HG03103 (cell line): ENCODE results near the gene ARHGAP26.

Experiments used
- ATAC-seq: cut with Tn5 transposase; IDR thresholded peaks from one replicate; pipeline ENCODE4 v1.9.1; 2021; ENCODE audit warnings: low read depth; ENCODE audit not compliant: unreplicated experiment

ARHGAP26 gene

DNA sequence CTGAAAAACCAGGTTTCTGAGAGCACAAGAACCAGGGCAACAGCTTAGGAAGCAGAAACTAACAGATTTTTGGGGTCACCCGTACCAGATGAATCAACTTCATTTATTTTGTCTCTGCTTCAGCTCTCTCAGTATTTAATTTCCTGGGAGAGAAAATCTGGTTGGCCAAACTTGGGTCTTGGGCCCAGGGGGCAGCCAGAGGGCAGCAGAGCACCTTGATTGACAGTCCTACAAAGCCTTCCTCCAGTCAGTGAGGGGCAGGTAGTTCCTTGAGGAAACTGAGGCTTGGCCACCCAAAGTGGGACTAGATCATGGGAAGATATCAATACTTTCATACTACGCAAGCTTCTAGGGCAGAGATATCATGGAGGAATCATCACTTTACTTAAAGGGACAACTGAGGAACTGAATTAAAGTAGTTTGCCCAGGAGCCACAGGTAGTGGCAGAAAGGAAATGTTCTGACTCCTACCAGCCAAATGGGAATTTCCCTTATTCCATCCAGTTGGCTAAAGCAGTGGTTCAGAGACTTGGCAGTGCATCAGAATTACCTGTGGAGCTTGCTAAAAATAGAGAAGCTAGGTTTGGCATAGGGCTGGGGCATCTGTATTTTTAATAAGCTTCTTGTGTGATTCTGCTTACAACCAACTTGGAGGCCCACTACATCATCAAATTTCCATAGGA lies 21.5 kb upstream of the ARHGAP26 start:
- no peak for ATAC-seq

DNA sequence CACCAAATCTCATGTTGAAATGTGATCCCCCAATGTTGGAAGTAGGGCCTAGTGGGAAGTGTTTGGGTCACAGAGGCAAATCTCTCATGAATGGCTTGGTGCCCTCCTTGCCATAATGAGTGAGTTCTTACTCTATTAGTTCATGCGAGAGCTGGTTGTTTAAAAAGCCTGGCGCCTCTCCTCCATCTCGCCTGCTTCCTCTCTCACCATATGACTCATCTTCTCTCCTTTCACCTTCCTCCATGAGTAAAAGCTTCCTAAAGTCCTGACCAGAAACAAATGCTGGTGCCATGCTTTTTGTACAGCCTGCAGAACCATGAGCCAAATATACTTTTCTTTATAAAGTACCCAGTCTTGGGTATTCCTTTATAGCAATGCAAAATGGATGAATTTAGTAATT lies 20.9 kb upstream of the ARHGAP26 start:
- ATAC-seq, result no peak

DNA sequence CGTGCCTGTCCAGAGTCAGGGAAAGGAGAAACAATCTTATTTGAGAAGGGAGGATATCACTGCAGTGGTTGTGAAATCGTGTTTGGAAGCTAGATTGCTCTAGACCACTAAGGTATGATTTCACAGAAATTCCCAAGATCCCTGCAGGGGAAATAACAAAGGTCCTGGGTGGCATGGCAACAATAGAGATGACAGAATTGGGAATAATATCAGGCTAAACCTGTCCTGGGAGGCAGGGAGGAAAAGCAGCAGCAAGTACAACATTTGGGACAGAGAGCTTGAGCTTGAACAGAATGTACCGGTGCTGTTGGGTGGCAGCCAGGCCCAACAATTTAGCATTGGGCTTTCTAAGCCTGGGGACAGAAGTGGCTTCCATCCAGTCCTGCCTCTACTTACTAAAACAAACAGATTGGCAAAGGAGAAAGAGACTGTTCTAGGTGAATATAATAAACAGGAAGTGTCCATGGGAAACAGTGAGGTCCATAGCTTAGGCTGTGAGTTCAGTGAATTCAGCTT lies 17.0 kb upstream of the ARHGAP26 start:
- ATAC-seq, result no peak

DNA sequence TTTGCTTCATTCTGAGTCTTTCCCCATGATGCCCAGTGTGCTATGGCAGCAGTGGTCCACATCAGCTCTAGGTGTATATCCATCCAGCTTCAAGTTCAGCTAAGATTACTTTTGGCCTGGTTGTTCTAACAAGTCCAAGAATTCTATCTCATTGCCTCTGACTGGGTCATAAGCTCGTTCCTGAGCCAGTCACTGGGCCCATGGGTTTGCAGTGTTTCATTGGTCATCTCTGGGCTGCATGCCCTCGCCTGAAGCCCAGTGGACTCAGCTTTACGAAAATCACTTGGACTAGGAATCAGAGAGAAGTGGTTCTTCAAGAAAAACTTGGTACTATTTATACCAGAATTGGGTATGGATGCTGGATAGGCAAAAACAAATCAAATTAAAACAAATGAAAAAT lies 16.1 kb upstream of the ARHGAP26 start:
- ATAC-seq, result no peak

GRCh38 chr5:142756576-142756975 lies 13.6 kb upstream of the ARHGAP26 start:
- ATAC-seq, result no peak

- ATAC-seq, result no peak
These were observed 12.6 kb upstream of the ARHGAP26 start for GRCh38 chr5:142757564-142757963.

DNA sequence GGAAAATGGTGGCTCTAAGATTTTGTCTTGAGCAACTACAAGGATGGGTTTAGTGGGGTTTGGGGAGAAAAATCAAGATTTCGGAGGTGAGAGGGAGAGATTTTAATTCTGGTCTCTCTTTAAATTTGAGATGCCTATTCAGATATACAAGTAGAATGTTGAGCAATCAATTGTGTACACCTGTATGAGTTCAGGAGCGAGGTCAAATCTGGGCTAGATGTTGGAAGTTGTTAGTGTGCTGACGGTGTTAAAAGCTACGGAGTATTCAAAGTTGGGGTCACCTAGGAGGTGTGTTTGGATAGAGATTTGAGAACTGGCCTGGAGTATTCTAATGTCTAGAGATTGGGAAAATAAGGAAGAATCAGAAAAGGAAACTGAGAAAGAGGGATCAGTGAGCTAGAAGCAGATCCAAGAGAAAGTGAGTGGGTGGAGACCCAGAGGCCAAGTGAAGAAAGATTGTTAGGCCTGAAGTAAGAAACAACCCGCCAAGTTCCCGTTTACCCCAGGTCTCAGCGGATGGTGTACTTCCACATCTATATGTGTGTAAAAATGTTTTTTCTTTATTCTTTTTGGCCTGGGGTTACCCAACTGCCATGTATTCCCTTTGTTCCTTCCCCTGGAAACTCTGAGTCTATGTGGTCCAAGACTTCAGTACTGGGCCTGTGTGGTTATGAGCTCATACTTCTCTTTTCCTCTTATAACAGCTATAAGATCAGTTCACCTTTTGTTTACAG lies 11.9 kb upstream of the ARHGAP26 start:
- no peak for ATAC-seq

GRCh38 chr5:142758796-142759145 lies 11.4 kb upstream of the ARHGAP26 start:
- no peak for ATAC-seq

- ATAC-seq, result no peak
These were observed 6.5 kb upstream of the ARHGAP26 start for GRCh38 chr5:142763701-142764100.

GRCh38 chr5:142767178-142767577 lies 3.0 kb upstream of the ARHGAP26 start:
- no peak for ATAC-seq

DNA sequence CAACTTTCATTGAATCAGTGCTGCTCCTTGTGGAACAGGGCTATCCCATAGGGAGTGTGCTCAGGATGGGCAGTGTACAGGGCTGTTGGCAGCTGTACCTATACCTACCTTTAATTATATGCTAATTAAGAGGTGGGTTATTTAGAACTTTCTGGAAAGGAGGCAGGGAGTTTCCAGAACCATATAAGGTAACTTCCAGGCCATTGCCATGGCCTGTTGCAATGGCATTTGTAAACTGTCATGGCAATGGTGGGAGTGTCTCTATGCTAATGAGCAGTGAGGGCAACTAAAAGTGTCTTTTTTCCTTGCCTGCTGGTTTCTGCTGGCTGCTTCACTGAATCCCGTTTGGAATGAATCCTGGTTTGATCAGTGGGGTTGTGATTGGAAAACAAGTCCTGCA lies 2.3 kb upstream of the ARHGAP26 start:
- ATAC-seq, result no peak

DNA sequence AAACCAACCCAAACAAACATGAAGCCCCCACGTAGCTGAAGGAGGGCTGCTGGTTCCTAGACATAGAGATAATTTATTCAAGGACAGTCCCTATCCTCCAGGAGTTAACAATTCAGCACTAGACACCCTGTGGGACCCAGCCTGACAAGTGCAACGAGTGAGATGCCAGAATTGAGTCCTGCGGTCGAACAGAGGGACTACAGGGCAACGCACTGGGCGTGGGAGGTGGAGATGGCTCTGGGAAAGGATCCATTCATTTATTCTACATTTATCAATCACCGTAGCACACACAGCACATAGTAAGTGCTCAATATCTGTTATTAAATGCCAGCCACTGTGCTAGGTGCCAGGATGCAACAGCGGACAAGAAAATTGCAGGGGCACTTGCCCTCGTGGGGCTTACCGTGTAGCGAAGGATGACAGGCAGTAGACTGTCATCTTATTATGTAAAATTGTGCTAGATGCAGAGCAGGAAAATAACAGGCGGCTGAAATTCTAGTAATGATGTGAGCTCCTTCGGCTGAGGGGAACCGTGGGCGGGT lies 855 bp upstream of the ARHGAP26 start:
- ATAC-seq, result no peak

GRCh38 chr5:142770650-142771609 lies 753 bp downstream of the ARHGAP26 start:
- ATAC-seq, result peak; percentile 22

- no peak for ATAC-seq
These were observed 1.5 kb downstream of the ARHGAP26 start for GRCh38 chr5:142771666-142772065.

- no peak for ATAC-seq
These were observed 2.5 kb downstream of the ARHGAP26 start for GRCh38 chr5:142772446-142773293.

DNA sequence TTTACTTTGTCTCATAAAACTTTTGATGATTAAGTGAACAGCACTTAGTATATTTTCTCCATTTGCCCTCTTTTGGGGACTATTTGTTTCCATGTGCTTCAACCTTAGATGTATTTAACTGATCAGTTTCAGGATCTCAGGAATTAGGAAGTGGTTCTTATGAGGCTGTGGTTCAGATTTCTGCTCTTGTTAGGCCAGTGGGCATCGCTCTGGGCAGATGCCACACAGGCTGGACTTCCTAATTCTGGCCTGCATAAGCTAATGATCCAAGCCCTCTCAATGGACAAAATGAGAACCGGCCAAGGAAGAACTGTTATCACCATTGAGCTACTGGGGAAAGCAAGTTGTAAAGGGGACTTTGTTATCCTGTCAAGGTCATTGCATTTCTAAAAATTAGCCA lies 6.9 kb downstream of the ARHGAP26 start:
- no peak for ATAC-seq

GRCh38 chr5:142777850-142778249 lies 7.7 kb downstream of the ARHGAP26 start:
- no peak for ATAC-seq

DNA sequence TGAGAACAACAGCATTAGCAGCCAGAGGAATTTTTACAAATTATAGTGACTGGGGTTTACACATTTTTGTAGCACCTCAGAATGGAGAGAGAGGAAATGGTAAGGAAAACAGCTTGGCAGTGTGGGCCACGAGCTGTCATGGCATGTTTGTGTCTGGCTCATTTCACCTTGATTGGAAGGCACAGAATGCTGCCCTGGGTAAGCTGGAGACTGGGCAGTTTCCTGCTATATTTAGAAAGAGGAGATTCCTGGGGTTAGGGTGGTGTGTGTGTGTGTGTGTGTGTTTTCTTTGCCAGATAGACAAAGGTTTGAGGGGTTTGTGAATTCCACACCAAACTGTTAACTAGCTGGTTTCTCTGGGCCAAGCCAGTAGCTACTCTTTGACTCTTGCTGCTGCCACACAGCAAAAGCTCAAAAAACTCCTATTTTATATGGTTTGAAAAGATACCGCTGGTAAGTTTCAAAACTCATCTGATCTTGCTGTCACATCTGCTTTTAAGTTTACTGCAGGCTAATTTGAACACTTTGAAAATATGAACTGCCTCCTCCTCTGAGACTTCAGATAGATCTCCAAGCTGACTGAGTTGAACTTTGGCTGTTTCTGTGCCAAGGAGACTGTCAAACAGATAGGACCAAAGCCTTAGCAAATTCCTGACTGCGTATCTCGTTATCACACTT lies 9.1 kb downstream of the ARHGAP26 start:
- no peak for ATAC-seq

- no peak for ATAC-seq
These were observed 10.7 kb downstream of the ARHGAP26 start for GRCh38 chr5:142780871-142781270.
